GM18951 (cell line): Measurements from ENCODE around the gene HMGCL.

Experiments used
- POLR2A ChIP-seq: IDR thresholded peaks from 4 replicates; pipeline ENCODE4 v1.6.1; 2011; ENCODE audit warnings: mild to moderate bottlenecking; ENCODE audit not compliant: insufficient read length, insufficient read depth; ENCODE audit errors: extremely low read depth
- in situ Hi-C: fragments of 300-500 bp; cut with MboI; formaldehyde crosslinking; loops from one replicate; pipeline ENCODE4 v1.12.0; 2022; ENCODE audit warnings: low sequenced_read_pairs, mixed read lengths, inconsistent platforms; ENCODE audit not compliant: unreplicated experiment

Gene HMGCL

DNA sequence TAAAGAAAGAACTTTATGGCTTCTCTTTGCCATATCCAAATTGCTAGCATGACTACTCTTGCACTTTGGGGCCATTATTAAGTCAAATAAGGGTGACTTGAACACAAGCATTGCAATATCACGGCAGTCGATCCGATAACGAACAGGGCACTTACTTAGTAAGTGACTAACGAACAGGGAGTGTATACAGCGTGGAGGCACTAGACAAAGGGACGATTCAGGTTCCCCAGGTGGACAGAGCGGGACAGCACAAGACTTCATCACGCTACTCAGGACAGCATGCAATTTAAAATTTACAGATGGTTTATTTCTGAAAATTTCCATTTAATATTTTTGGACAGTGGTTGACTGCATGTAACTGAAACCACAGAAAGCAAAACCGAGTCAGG, 52.4 kb downstream of the HMGCL start:
- in situ Hi-C loops = no loop called here
- TF ChIP-seq POLR2A = no peak

GRCh38 chr1:23772049-23772853, 53.0 kb downstream of the HMGCL start:
- TF ChIP-seq POLR2A = no peak
- in situ Hi-C loops = no loop called here

- in situ Hi-C loops = no loop called here
These were observed 56.5 kb downstream of the HMGCL start for GRCh38 chr1:23768733-23769132.

DNA sequence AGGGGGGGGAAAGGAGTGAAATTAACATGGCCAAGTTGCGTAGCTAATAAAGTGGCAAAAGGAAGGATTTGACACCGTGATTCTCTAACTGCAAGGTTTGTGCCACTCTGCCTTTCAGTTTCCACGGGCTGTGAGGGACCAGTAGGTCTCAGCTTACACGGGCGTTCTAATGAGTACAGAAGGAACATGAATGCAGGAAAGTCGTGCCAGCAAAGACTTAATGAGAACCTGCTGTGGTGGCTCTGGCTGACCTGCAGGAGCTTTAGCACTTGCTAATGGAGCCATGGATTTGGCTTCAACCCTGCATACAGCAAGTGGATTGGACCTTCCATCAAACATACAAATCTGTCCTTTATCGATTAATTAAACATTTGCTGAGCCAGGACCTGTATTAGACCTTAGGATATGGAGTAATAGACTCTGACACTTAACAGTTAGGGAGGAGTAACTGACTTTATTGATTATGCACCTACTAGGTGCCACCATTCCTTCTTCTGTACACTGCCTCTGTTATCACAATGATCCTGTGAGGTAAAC, 62.1 kb downstream of the HMGCL start:
- TF ChIP-seq POLR2A = no peak
- in situ Hi-C loops = no loop called here

More at GRCh38 chr1:23768733-23769132, 56.5 kb downstream of the HMGCL start:
- TF ChIP-seq POLR2A = no peak

- in situ Hi-C loops = loop anchor here (10.0 kb wide), 1 partner anchor 64 kb away; the partner anchor contains the start of gene RPL11
- TF ChIP-seq POLR2A = no peak
These were observed 66.0 kb downstream of the HMGCL start for GRCh38 chr1:23759277-23759676.

- TF ChIP-seq POLR2A = no peak
- in situ Hi-C loops = loop anchor here (10.0 kb wide), 1 partner anchor 63 kb away; the partner anchor contains the start of gene RPL11
These were observed 67.4 kb downstream of the HMGCL start for GRCh38 chr1:23757812-23758211.

DNA sequence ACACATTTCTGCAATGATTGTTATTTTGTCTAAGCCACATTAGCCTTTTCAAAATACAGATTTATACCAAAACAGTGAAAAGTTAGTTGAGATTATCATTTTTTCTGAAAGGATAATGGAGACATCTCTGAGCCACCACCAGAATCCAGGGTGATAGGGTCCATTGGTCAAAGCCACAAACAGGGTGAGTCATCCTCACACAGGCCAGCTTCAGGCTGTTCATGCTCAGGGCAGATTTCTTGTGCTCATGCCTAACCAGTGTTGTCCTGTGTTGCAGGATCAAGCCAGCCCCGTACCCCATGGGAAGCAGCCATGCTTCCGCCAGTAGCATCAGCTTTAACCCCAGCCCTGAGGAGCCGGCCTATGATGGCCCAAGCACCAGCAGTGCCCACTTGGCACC, 68.6 kb downstream of the HMGCL start:
- TF ChIP-seq POLR2A = no peak
- in situ Hi-C loops = loop anchor here (10.0 kb wide), 1 partner anchor 62 kb away; the partner anchor contains the start of gene RPL11

DNA sequence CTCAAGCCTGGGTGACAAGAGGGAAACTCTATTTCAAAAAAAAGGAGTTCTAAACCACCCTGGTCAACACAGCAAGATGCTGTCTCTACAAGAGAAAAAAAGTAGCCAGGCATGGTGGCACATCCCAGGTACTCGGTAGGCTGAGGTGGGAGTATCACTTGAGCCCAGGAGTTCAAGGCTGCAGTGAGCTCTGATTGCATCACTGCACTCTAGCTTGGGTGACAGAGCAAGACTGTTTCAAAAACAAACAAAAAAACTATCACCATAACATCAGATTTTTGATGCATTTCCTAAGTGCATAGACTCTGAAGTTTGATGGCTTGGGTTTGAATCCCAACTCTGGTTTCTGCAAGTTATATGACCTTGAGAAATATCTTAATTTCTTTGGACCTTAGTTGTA, 72.3 kb downstream of the HMGCL start:
- in situ Hi-C loops = loop anchor here (5.0 to 10.0 kb wide), 2 partner anchors 58 to 211 kb away; partner anchors contain the start of gene RPL11
- no peak for TF ChIP-seq POLR2A
